ENCODE measurements around the gene CDKN2B-AS1.
"Not testable (repeated sequence)": the region's sequence is repeated elsewhere in the genome, so short reads cannot be mapped to it uniquely, and the experiment has no call there.

Gene CDKN2B-AS1

GRCh38 chr9:21994556-21995005 lies at the start of gene CDKN2B-AS1:
CDKN2B-AS1 (plus strand) TSS chr9:21994791.
- in situ Hi-C loops (cut with MboI; ENCODE audit: low sequenced_read_pairs): no loop called here

GRCh38 chr9:21945606-21946005 lies 49.0 kb upstream of the CDKN2B-AS1 start:
- in situ Hi-C loops (cut with MboI; ENCODE audit: low sequenced_read_pairs): no loop called here

GRCh38 chr9:21958833-21959232 lies 35.8 kb upstream of the CDKN2B-AS1 start:
- in situ Hi-C loops (cut with MboI; ENCODE audit: low sequenced_read_pairs): no loop called here

- in situ Hi-C loops (cut with MboI; ENCODE audit: low sequenced_read_pairs): not testable (repeated sequence)
These were observed 35.3 kb upstream of the CDKN2B-AS1 start for GRCh38 chr9:21959268-21959667.

- in situ Hi-C loops (cut with MboI; ENCODE audit: low sequenced_read_pairs): no loop called here
These were observed 33.0 kb upstream of the CDKN2B-AS1 start for GRCh38 chr9:21961569-21961968.

- in situ Hi-C loops (cut with MboI; ENCODE audit: low sequenced_read_pairs): no loop called here
These were observed 29.6 kb upstream of the CDKN2B-AS1 start for GRCh38 chr9:21964925-21965385.

GRCh38 chr9:21965401-21965951 lies 29.1 kb upstream of the CDKN2B-AS1 start:
- in situ Hi-C loops (cut with MboI; ENCODE audit: low sequenced_read_pairs): no loop called here

- in situ Hi-C loops (cut with MboI; ENCODE audit: low sequenced_read_pairs): no loop called here
These were observed 28.3 kb upstream of the CDKN2B-AS1 start for GRCh38 chr9:21966140-21966851.

GRCh38 chr9:21967169-21967568 lies 27.4 kb upstream of the CDKN2B-AS1 start:
- in situ Hi-C loops (cut with MboI; ENCODE audit: low sequenced_read_pairs): no loop called here

GRCh38 chr9:21967702-21968101 lies 26.9 kb upstream of the CDKN2B-AS1 start:
- in situ Hi-C loops (cut with MboI; ENCODE audit: low sequenced_read_pairs): no loop called here

GRCh38 chr9:21968331-21969010 lies 26.1 kb upstream of the CDKN2B-AS1 start:
- in situ Hi-C loops (cut with MboI; ENCODE audit: low sequenced_read_pairs): no loop called here

- in situ Hi-C loops (cut with MboI; ENCODE audit: low sequenced_read_pairs): no loop called here
These were observed 25.3 kb upstream of the CDKN2B-AS1 start for GRCh38 chr9:21969011-21969940.

GRCh38 chr9:21969951-21970799 lies 24.4 kb upstream of the CDKN2B-AS1 start:
- in situ Hi-C loops (cut with MboI; ENCODE audit: low sequenced_read_pairs): no loop called here

GRCh38 chr9:21970800-21971640 lies 23.6 kb upstream of the CDKN2B-AS1 start:
- in situ Hi-C loops (cut with MboI; ENCODE audit: low sequenced_read_pairs): no loop called here

GRCh38 chr9:21972361-21972760 lies 22.2 kb upstream of the CDKN2B-AS1 start:
- in situ Hi-C loops (cut with MboI; ENCODE audit: low sequenced_read_pairs): no loop called here

GRCh38 chr9:21974343-21974721 lies 20.3 kb upstream of the CDKN2B-AS1 start:
- in situ Hi-C loops (cut with MboI; ENCODE audit: low sequenced_read_pairs): no loop called here

- in situ Hi-C loops (cut with MboI; ENCODE audit: low sequenced_read_pairs): no loop called here
These were observed 19.7 kb upstream of the CDKN2B-AS1 start for GRCh38 chr9:21974722-21975409.

- in situ Hi-C loops (cut with MboI; ENCODE audit: low sequenced_read_pairs): no loop called here
These were observed 18.2 kb upstream of the CDKN2B-AS1 start for GRCh38 chr9:21976334-21976875.

Measured in HL-60/S4 (cell line).